ENCODE measurements around the gene RPS6KA5.

The RPS6KA5 gene

GRCh38 chr14:91084516-91084915, 24.1 kb upstream of the RPS6KA5 start:
- TF ChIP-seq, protein P1, sequence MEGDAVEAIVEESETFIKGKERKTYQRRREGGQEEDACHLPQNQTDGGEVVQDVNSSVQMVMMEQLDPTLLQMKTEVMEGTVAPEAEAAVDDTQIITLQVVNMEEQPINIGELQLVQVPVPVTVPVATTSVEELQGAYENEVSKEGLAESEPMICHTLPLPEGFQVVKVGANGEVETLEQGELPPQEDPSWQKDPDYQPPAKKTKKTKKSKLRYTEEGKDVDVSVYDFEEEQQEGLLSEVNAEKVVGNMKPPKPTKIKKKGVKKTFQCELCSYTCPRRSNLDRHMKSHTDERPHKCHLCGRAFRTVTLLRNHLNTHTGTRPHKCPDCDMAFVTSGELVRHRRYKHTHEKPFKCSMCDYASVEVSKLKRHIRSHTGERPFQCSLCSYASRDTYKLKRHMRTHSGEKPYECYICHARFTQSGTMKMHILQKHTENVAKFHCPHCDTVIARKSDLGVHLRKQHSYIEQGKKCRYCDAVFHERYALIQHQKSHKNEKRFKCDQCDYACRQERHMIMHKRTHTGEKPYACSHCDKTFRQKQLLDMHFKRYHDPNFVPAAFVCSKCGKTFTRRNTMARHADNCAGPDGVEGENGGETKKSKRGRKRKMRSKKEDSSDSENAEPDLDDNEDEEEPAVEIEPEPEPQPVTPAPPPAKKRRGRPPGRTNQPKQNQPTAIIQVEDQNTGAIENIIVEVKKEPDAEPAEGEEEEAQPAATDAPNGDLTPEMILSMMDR (IDR thresholded peaks at IDR 0.05; ENCODE audit: control extremely low read depth, extremely low read depth, low read depth, missing control alignments) = no peak
- ChIA-PET CTCF (interaction anchor here (1.4 kb wide), 1 partner anchor 13 kb away, joined by 4 read pairs; no protein-coding TSS in a partner anchor), POLR2A (interaction anchor here (1.0 kb wide), 1 partner anchor 42 kb away, joined by 4 read pairs; no protein-coding TSS in a partner anchor)
- DNase-seq (ENCODE audit: extremely low spot score) = no peak

GRCh38 chr14:91082282-91082681, 21.8 kb upstream of the RPS6KA5 start:
- no peak for DNase-seq (ENCODE audit: extremely low spot score)
- TF ChIP-seq, protein P1 (IDR thresholded peaks at IDR 0.05; ENCODE audit: control extremely low read depth, extremely low read depth, low read depth, missing control alignments) = no peak
- ChIA-PET CTCF (no interaction called here), POLR2A (no interaction called here)

DNA sequence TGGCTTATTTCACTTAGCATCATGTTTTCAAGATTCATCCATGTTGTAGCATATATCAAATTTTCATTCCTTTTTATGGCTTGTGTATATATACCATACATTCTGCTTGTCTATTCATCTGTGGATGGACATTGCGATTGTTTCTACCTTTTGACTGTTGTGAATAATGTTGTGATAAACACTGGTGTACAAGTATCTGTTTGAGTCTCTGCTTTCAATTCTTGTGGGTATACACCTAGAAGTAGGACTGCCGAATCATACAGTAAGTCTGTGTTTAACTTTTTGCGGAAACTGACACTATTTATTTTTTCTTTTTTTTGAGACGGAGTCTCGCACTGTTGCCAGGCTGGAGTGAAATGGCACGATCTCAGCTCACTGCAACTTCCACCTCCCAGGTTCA, 19.6 kb upstream of the RPS6KA5 start:
- TF ChIP-seq, protein P1 (IDR thresholded peaks at IDR 0.05; ENCODE audit: control extremely low read depth, extremely low read depth, low read depth, missing control alignments) = no peak
- POLR2A ChIA-PET = no interaction called here
- no peak for DNase-seq (ENCODE audit: extremely low spot score)
- CTCF ChIA-PET = interaction anchor here (1.3 to 1.6 kb wide), 2 partner anchors 11 to 20 kb away, joined by 4 read pairs; partner anchors contain the start of gene RPS6KA5

GRCh38 chr14:91078095-91078737, 17.8 kb upstream of the RPS6KA5 start:
- DNase-seq (ENCODE audit: extremely low spot score) = peak; percentile 42
- ChIA-PET POLR2A (no interaction called here), CTCF (interaction anchor here (0.8 to 1.9 kb wide), 5 partner anchors 16 to 175 kb away, joined by 3 to 6 read pairs (median 4); no protein-coding TSS in a partner anchor)
- TF ChIP-seq, protein P1 (IDR thresholded peaks at IDR 0.05; ENCODE audit: control extremely low read depth, extremely low read depth, low read depth, missing control alignments) = no peak

GRCh38 chr14:91075553-91075952, 15.1 kb upstream of the RPS6KA5 start:
- ChIA-PET CTCF (interaction anchor here (0.7 to 1.0 kb wide), 2 partner anchors 14 to 39 kb away, joined by 3 read pairs; no protein-coding TSS in a partner anchor), POLR2A (no interaction called here)
- TF ChIP-seq, protein P1 (IDR thresholded peaks at IDR 0.05; ENCODE audit: control extremely low read depth, extremely low read depth, low read depth, missing control alignments) = no peak
- no peak for DNase-seq (ENCODE audit: extremely low spot score)

- POLR2A ChIA-PET = no interaction called here
- no peak for DNase-seq (ENCODE audit: extremely low spot score)
- CTCF ChIA-PET = interaction anchor here (1.8 kb wide), 1 partner anchor 9 kb away, joined by 4 read pairs; no protein-coding TSS in a partner anchor
- TF ChIP-seq, protein P1 (IDR thresholded peaks at IDR 0.05; ENCODE audit: control extremely low read depth, extremely low read depth, low read depth, missing control alignments) = no peak
These were observed 10.1 kb upstream of the RPS6KA5 start for GRCh38 chr14:91070572-91070971.
